Coronary artery (tissue), 2 donors: ENCODE data around the gene RNASEH1.

Source experiments
- DNase-seq: peaks from one replicate; pipeline ENCODE4 v3.0.0-alpha.2; 2017; ENCODE audit warnings: low spot score
- H3K27ac ChIP-seq, 2 donors: fragments of 200-600 bp; sonication (generic); one replicate each; pipeline ENCODE4 v1.5.1; 2016 to 2019
- H3K4me3 ChIP-seq: fragments of 200-600 bp; sonication (generic); 2 replicates; pipeline ENCODE4 v1.5.1; 2016; ENCODE audit warnings: mild to moderate bottlenecking, moderate library complexity
- CTCF ChIP-seq: fragments of 200-600 bp; sonication (generic); IDR thresholded peaks from one replicate; pipeline ENCODE4 v1.5.1; 2019; ENCODE audit warnings: antibody characterized with exemption

RNASEH1 gene

DNA sequence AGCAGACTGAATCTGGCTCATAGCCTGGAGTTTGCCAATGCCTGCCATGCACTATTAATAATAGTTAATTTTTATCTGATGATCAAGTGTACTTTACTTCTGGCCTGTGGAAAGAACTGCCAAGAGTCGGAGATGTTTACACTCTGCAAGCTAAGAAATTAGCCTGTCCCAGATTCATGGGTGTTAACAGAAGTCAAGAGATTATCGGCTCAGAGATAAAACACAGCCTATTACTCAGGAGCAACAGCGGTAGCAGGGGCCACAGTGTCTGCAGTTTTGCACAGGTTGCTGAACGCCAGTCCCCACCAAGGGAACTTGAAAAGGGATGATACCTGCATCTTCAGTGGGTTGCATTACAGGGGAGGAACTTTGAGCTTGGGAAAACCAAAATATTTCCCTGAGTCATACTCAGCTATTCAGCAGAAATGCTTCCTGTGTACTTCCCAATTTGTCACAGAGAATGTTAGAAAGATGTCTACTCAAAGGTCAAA, 34.5 kb downstream of the RNASEH1 start:
- Histone ChIP-seq H3K4me3 (peak overlapping the region; percentile 54), H3K27ac (peak overlapping the region; percentile 63 to 86)
- peak; percentile 26 for DNase-seq
- TF ChIP-seq CTCF, result no peak

DNA sequence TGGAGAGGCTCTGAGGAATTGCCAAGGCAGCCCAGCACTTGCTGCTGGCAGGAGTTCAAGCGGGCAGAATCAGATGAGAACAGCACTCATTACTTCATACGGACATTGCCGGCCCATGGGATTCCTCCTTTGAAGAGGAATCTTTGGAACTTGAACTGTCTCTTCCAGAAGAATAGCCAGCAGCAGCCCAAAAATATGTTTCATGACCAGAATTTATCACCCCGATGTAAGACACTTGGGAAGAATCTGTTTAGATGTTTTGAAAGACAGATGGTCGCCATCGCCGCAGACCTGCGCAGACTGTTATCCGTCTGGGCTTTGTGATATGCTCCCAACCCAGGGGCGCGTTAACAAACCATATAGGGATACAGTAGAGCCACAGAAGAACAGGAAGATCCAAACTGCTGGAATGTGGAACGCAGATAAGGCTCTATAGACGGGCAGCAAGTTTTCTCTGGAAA, 35.1 kb downstream of the RNASEH1 start:
- Histone ChIP-seq H3K27ac (peak overlapping the region; percentile 63 to 86), H3K4me3 (peak overlapping the region; percentile 54)
- peak; percentile 66 for DNase-seq
- no peak for TF ChIP-seq CTCF

DNA sequence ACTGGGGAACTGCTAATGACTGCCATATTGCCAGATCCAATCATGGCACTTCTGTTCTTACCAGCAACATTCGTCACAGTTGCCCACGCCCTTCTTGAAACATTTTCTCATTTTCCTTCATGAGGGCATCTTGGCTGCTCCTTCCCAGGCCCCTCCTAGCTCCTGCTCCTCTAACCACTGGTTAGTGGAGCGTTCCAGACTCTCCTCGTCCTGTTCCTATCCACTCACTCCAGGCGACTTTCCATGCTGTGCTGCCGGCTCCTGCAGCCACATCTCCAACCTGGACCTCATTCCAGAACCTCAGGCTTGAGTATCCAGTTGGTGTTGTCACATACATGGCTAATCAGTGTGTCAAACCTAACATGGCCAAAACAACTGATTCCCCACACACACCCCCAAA, 37.5 kb downstream of the RNASEH1 start:
- H3K4me3 ChIP-seq, result peak overlapping the region; percentile 95
- TF ChIP-seq CTCF, result no peak

GRCh38 chr2:3519255-3520205, 38.6 kb downstream of the RNASEH1 start, which contains the start of gene ADI1:
TSS of gene ADI1 (minus strand) at chr2:3519531. CDS start at chr2:3519487, 44 bp downstream.
- DNase-seq, result peak; percentile 90
- H3K27ac ChIP-seq, result peak within 1 kb of the TSS; percentile 99 to 100
- no peak for TF ChIP-seq CTCF
- peak within 1 kb of the TSS; percentile 95 for H3K4me3 ChIP-seq

More for the DNA sequence above, 37.5 kb downstream of the RNASEH1 start:
- peak; percentile 53 for DNase-seq
- H3K27ac ChIP-seq, result peak overlapping the region in 1 of 2 donors; percentile 2

DNA sequence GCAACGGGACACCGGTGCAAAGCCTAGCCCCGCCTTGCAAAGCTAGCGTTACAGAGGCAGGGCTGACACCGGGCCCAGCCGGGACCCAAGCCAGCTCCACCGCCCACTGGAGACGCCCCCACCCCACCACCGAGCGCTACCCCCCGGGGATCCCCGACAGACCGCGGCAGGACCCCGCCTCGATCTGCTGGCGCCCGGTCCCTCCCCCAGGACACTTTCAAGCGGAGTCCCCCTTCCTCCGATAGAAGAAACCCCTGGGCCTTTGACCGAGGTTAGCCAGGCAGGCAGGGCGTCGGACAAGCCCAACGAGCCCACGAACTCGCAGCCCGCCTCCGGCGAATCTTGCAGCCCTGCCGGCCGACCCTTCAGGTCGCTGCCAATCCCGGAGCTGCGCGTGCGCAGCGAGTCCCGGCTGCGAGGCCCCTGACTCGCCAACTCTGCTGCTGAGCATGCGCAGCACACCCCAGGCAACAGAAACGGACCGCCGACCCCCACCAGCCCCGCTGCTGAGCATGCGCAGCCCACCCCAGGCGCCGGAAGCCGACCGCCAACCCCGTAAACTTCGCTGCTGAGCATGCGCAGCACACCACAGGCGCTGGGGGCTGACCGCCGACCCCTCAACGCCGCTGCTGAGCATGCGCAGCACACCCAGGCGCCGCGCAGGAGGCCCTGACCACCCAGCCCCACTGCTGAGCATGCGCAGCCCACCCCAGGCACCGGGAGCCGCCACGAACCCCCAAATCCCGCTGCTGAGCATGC, 39.5 kb downstream of the RNASEH1 start:
- H3K4me3 ChIP-seq, result peak overlapping the region; percentile 95

More for the DNA sequence above, 39.5 kb downstream of the RNASEH1 start:
- DNase-seq, result peak; percentile 98
- peak overlapping the region; percentile 99 to 100 for H3K27ac ChIP-seq
- no peak for TF ChIP-seq CTCF
